Mesenteric fat pad (tissue), 1 donor: ENCODE measurements around the gene ORC3. TPM values are rescaled to one million over a fixed set of nuclear protein-coding genes. Genes with fewer than 3 reads are reported as not detected.
"Not testable (repeated sequence)": the region's sequence is repeated elsewhere in the genome, so short reads cannot be mapped to it uniquely, and the experiment has no call there.

ENCODE experiments used
- DNase-seq: peaks from one replicate; pipeline ENCODE4 v3.0.0-alpha.2; 2020; ENCODE audit warnings: low spot score
- total RNA-seq: library from RNA; stranded (reverse); fragmentation: NEBNext Ultra II Directional; extraction: Animal tissue kit (Norgen Biotek cat#: 25700); gene quantifications from one replicate; pipeline ENCODE4 v1.2.1, GENCODE V29; 2021
- donor health status: DM: yes; HTN: yes; CAD: no.

The ORC3 gene
- total RNA-seq, 1 donor from 2014 or later = 18.5 TPM

DNA sequence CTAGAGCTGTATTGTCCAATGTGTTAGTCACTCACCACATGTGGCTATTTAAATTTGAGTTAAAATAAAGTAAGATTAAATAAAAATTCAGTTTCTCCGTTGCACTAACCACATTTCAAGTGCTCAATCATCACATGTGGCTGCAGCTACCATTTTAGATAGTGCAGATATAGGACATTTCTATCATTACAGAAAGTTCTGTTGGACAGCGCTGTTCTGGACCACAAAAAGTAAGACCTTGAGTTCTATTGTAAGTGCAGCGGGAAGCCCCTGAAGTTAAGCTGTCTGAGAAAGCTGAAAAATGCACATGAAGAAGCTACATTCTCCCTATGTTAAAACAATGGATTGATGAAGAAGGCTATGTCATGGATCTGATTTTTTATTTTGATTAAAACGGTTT lies 1.1 kb downstream of the ORC3 start:
- DNase-seq = no peak

DNA sequence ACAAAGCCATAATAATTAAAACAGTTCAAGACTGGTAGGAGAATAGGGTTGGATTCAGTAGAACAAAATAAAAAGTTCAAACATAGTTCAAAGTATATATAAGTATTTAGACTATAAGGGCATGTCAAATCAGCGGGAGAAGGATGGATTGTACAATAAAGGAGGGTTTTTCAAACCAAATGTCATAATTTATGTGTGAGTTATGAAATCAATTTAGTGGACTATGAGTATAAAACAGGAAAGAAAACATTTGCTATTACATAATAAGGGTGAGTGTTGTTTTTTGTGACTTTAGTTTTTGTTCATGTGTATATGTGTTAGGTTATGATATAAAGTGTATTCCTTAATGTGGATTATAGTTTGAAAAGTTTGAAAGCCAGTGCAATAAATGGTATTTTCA lies 10.6 kb downstream of the ORC3 start:
- no peak for DNase-seq

DNA sequence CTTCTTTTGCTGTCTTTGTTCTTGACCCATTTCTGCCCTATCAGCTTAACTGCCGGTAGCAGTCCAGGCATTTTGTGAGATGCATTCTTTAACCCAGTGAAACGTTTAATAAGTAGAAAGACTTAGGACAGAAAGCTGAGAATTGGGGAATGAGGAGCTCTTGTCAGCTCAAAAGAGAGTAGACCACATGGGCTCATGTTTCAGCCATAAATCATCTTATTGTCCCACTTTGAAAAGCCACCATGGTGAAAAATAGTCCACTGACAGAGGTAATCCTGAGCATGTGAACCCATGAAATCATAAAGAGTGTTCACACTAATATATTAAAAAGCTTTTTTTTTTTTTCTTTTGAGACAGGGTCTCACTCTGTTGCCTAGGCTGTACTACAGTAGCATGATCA lies 16.3 kb downstream of the ORC3 start:
- no peak for DNase-seq

DNA sequence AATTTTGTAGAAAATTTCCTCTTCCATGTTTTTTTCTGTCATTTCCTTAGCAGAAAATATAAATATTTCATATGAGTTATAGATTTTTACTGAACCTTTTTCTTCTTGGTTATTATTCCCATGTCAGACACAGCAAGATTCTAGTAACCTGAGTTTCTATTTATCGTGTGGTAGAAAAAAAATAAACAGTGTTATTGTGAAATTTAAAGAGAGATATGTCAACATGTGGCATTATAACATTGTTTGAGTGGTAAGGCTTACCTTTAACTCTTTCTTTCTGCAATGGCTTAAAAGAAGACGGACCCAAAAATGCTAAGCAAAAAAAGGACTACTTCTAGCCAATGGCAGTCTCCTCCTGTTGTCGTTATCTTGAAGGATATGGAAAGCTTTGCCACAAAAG lies 18.9 kb downstream of the ORC3 start:
- no peak for DNase-seq

DNA sequence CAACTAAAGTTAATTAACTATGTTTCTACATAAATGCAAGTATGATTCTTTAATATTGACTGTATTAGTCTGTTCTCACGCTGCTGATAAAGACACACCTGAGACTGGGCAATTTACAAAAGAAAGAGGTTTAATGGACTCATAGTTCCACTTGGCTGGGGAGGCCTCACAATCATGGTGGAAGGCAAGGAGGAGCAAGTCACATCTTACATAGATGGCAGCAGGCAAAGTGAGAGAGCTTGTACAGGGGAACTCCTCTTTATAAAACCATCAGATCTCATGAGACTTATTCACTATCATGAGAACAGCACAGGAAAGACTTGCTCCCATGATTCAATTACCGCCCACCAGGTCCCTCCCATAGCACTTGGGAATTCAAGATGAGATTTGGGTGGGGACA lies 23.1 kb downstream of the ORC3 start:
- DNase-seq = not testable (repeated sequence)

DNA sequence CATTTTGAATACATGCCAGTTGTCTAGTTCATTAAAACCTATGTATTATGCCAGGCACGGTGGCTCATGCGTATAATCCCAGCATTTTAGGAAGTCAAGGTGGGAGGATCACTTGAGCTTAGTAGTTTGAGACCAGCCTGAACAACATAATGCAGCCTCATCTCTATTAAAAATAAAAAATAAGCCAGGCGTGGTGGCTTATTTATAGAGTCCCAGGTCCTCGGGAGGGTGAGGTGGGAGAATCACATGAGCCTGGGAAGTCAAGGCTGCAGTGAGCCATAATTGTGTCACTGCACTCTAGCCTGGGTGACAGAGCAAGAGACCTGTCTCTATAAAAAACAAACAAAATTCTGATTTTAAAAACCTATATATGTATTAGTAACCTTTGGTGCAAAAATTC lies 27.5 kb downstream of the ORC3 start:
- no peak for DNase-seq

DNA sequence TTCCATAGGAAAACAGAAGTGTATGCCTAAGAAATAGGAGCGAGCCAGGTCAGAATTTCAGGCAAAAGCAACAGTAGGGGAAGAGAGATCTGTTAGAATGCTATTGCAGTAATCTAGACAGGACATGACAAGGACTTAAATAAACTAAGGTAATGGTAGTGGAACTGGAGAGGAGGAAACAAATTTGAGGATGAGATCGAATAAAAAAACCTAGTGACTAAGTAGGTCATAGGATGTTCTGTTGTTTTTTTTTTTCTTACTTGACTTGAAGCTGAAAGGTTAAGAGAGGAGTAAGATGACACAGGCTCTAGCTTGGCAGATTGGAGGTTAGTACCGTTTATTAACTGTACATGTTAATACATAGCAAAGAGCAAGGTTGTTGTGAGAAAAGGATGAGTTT lies 28.6 kb downstream of the ORC3 start:
- DNase-seq = no peak

DNA sequence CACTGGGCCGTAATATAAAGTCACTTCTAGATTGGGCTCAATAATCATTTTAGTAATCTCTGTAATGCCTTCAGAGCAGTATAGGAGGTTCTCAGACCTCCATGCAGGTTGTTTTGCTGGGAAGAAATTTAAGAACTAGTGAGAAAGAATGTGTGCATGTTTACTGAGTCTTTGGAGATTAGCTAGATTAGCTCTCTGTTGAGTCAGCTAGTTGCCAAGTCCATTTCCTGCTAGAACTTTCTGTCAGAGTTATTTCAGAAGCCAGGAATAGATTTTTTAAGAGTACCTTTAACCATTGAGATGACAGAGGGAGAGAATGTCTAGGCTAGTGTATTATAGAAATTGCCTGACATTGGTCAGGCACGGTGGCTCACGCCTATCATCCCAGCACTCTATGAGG lies 33.3 kb downstream of the ORC3 start:
- DNase-seq = no peak

DNA sequence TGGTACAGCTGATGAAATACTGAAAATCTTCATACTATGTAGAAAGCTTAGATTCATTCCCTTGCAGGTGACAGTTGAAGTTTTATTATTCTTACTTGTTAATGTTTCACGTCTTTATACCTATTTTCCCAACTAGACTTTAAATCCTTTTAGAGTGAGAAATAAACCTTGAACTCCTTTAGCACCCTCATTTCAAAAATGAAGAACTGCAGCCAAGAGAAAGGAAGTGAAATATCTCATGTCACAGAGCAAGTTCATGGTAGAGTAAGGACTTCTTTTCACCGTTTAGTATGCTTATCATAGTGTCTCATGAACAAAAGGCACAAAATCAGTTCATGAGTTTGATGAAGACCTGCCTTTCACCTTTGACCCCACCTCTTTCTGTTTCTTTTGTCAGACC lies 38.5 kb downstream of the ORC3 start:
- no peak for DNase-seq

DNA sequence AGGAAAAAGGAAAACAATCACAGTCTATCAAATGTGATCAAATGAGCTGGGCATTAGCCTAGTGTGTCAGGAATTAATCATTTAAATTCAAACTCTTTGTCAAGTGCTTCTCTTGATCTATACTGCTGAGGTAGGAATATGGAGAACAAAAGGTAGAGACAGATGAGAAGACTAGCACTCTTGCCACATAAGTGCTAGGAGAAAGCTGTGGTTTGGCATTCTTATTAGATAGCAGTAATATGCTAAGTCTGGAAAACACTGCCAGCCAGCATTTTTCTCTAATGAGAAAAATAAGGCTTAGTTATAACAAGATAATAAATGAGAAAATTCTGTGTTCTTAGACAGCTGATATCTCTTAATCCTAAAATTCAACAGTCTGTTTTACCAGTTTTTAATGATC lies 38.9 kb downstream of the ORC3 start:
- no peak for DNase-seq

DNA sequence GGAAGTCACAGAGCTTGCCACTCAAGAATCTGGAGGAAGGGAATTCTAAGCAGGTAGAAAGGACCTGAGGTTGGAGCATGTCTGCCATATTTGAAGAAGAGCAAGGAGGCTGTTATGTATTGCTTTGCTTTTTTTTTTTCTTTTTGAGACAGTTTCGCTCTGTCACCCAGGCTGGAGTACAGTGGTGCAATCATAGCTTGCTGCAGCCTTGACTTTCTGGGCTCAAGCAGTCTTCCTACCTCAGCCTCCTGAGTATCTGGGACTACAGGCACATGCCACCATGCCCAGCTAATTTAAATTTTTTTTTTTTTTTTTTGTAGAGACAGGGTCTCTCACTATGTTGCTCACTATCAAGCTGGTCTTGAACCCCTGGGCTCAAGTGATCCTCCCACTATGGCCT lies 40.8 kb downstream of the ORC3 start:
- DNase-seq = no peak

DNA sequence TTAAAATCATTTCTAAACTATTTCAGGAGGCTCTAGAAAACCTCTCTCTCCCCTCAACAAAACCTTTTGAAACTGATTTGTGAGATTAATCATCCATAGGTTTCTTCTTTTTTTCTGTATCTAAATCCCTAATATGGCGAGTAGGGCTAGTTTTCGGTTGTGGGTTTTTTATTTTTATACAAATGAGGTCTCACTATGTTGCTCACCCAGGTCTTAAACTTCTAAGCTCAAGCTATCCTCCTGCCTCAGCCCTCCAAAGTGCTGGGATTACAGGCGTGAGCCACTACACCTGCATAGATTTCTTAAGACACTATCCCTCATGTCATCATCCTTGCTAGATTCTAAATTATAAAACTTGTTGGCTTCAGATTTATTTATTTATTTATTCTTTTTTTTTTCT lies 43.9 kb downstream of the ORC3 start:
- no peak for DNase-seq

DNA sequence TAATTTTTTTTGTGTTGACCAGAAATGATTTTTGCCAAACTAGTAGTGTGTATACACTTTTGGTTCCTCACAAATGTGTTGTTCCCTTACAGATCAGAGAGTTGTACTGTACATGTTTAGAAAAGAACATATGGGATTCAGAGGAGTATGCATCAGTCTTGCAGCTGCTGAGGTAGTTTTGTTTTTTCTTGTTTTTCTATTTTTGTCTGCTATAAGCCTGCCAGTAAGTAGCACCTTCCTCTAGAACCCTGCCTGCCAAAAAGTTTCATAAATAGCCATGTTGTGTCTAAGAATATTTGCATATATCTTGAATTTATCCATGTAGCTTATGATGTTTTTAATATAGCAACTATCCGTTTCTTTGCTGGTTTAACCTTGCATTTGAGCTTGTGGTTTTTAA lies 46.4 kb downstream of the ORC3 start:
- no peak for DNase-seq

DNA sequence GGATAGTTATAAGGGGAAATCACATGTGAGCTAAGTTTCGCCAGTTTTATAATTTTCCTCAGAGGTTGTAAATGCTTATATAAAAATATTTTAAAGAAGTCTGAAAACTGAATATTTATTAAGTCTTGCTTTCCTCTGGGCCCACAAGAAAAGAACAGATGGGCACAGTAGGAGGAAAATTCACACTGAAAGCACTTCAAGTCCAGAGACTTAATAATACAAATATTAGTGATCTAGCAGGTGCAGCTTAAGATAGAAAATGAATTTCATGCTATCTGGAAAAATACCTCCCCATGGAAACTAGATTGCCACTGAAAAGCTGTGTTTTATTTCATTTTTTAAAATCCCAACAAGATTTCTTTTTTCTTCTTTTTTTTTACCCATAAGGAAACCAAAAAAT lies 47.2 kb downstream of the ORC3 start:
- no peak for DNase-seq

DNA sequence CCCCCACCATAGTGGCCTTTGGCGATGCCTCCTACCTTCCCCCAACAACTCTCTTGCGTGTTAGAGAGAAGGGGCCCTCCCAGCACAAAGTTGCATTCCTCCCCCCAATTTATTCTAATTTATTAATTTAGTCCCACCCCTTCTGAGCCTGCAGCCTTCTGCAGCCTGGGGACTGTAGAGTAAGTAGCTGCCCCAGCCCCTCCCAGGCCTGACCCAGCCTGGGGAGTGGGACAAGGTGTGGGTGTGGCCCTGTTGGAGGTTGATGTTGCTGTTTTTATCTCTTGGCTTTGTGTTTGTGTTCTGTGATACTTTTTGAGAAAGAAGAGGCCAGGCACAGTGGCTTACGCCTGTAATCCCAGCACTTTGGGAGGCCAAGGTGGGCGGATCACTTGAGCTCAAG lies 49.4 kb downstream of the ORC3 start:
- DNase-seq = no peak

DNA sequence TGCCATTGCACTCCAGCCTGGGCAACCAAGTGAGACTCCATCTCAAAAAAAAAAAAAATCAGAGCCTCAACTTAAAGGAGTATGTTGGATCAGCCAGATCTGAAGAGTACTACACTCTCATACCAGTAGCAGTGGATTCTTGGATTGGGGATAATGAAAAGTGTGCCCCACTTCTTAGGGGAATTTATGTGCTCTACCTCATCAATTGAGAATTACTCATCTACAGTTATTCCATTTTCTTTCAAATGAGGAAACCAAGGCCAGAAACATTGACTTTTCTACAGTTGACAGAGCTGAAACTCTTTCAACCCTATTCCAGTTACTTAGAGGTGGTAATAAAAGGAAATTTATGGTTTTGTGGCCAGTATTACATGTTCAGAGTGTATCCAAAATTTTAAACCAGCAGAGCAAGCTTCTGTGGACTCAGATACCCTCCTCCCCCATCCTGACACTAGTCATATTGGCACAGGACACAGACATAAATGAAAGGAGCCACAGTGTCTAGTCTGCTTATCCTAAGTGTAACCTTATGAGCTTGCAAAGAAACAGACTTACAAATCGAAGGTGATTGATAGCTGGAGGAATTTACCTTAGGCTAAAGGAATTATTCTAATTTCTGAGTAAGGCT lies 51.2 kb downstream of the ORC3 start:
- no peak for DNase-seq

DNA sequence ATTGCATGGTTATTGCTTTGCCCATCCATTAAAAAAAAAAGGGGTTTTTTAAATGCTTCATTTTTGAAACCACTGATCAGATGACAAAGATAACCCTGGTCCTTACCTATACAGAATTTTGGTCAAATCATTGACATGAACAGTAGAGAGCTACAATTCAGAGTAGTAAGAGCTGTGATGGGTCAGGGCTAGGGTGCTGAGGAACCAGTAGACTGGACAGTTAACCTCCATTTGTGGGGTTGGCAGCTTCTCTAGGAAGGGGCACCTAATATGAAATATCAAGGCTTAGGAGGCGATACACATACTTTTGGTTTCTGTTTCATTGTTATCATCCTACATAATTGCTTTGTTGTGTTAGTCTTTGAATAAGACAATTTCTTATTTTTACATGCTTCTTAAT lies 55.1 kb downstream of the ORC3 start:
- no peak for DNase-seq

DNA sequence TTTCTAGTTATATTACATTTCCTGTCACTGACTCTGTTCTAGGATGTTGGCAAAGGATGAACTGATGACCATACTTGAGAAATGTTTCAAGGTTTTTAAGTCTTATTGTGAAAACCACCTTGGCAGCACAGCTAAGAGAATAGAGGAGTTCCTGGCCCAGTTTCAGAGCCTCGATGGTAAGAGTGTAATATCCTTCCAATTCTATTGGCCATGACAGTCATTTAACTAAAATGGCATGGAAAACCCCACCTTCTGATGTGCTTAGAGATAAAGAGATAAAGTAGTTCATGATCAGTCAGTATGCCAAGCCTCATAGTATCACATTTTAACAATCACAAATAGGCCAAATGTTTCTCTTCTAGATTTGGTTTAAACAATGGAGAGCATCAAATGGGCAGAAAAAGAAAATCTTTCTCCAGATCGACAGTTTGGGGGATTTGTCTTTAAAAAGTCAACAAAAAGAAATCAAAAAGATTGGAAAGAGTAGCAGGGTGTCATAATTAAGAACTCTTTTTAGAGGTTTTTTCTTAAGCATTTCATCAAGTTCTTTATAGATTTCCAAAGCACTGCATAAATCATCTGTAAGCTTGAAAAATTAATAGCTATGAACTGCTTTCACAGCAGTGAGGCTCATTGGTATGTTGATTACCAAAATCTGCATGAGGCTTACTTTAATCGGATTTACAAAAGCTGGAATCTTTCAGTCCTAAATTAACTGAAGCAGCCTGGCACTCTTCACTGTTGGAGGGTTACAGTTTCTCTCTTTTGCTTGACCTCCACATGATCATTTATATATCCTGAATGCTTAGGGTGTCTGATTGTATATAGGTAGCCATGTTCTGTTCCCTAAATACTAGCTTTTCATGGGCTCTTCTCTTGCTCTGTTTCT lies 63.4 kb downstream of the ORC3 start:
- DNase-seq = no peak

DNA sequence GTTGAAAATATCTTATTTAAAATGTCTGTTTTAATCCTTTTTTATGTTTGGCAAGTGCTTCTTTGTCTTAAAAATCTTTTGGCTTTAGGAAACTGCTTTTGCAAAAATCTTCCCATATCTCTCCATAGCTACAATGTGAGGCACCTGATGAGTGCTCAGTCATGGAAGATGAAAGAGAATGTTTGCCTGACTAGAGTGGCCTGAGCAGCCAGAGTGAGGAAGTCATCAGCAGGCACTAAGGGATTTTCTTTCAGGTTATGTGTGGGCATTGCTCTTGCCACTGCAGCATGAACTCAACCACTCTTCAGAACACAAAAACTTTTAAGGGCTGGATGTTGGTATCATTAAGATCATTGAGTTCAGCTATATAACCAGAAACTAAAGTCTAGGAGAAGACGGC lies 64.2 kb downstream of the ORC3 start:
- no peak for DNase-seq

DNA sequence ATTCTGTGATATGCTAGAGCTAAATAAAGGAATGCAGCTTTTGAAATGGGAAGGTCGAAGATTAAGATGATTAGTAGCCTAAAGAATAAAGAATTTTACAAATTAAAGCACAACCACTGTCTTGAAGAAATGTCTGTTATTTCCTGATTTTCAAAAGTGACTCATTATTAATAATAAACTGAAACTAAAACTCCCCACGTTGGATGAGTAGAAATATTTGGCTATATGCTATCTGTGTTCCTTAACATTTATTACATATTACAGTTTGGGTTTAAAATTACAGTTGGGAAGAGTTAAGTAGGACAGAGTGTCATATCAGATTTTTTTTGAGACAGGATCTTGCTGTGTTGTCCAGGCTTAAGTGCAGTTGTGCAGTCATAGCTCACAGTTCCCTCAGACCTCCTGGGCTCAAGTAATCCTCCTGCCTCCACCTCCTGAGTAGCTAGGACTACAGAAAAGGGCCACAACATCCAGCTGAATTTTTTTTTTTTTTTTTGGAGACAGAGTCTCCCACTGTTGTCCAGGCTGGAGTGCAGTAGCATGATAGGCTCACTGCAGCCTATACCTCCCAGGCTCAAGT lies 65.0 kb downstream of the ORC3 start:
- DNase-seq = no peak

DNA sequence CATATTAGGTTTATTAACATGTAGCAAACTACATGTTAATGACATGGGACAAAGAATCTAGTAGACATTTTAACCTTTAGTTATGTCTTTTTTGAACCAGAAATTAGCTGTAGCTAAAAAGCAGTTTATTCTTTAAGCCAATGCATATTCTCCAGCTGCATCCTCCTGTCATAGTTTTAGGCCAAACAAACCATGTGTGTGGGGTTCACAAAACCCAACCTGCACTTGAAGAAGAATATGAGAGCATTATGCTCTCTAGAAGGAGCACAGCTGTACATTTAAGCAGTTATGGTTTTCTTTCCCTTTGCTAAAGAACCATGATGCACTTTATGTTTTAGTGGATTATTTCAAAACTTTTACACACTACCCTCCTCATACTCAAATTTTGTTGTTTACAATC lies 65.9 kb downstream of the ORC3 start:
- DNase-seq = no peak

DNA sequence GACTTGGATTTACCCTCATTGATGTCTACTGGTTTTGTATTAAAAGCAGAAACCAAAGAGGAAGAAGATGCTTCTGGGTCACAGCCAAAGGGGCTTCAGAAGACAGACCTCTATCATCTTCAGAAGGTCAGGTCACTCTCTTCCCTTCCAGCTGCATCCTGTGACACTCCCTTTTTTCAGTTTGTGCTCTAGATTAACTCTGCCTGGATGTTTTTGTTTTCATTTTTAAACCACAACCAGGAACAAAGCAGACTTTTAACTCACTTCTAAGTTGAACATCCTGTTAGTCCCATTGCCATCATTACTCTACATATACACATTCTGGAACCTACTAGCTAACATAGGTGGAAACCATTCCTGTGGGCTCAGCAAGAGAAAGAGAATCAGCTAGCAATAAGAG lies 66.9 kb downstream of the ORC3 start:
- DNase-seq = no peak

DNA sequence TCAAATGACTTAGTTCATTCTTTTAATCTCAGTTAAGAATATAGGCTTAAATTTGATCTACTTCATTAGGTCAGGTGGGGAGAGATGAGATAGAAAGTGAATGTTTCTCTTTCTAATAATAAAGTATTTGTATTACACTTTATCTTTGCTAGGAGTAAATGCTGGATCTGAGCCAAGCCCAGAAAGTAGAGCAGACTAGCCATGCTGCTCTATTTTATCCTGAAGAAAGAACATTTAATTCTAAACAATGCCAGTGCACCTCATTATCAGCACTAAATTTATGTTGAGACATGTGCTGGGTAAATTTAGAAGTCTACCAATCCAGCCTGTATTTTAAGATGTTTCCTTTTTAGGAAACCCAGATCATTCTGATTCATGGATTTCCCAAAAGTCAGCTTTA lies 68.6 kb downstream of the ORC3 start:
- no peak for DNase-seq
